ENCODE results near the gene PRKCH. TPM values are rescaled to one million over a fixed set of nuclear protein-coding genes. Genes with fewer than 3 reads are reported as not detected.

Gene PRKCH
- total RNA-seq, 1 experiment from 2014 or later, result 2.3 TPM

DNA sequence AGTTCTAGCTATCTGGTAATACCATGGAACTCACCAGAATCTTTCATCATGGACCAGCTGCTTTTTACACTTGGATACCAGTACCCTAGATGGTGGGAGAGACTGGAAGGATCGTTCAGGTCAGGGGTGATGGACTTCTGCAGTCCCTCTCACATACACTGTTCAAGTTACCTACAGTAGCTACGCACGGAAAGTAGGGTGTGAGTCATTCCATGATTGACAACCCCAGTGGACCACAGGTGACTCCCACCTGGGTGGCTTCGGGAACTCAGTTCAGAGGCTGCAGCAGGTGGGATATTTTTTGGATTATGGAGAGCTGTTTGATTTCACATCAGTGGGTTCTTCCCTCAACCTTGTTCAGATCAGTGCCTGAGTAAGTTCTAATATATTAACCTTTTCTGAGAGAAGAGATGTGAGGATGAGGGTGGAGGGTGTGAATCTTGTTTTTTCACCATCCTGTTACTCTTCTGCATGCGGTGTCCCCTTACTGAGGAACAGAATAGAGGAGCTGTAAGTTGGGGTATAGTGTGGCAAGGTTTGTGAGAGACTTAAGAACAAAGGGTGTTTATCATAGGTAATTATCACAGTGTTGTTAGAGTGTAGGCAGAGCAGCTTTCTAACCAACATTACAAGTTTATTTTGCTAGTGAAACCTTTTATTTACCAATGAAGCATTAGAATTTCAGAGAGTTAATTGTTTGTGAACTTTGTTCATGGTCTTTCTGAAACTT lies 39.6 kb downstream of the PRKCH start:
- no peak for DNase-seq (ENCODE audit: extremely low read depth, low read depth)

DNA sequence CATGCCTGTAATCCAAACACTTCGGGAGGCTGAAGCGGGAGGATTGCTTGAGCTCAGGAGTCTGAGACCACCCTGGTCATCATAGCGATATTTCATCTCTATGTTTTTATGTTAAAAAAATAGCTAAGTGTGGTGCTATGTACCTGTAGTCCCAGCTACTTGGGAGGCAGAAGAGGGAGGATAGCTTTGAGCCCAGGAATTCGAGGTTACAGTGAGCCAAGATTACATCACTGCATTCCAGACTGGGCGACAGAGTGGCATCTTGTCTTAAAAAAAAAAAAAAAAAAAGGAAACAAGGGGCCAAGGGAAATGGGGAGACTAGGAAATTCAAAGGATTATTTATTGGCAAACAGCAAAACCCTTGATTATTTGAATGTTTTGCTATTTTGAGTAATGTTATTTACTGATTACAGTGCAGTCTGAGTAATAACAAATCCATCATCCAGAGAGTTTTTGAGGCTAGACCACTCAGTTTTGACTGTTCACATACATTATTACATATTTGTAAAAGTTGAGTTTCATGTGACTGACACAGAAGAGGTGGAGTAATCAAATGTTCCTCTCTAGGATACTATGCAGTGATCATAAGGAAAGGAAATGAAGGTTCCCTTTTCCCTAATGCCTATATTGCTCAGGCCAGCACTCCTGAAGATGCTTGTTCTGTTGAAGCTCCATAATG lies 40.8 kb downstream of the PRKCH start:
- DNase-seq (ENCODE audit: extremely low read depth, low read depth), result no peak

DNA sequence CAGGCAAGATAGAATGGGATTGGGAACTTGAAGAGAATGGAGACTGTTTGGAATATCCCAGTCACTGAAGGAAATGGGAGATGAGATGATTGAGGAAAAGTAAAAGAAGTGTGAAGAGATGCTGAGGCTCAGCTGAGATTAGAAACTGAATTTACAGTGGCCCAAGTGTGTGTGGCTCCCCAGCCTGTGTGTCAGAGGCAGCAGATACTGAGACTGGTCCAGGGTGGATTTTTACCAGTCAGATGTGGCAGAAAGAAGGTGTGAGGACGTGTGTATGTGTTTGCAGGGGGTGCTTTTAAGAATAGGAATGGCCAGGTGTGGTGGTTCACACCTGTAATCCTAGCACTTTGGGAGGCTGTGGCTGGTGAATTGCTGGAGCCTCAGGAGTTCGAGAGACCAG lies 42.9 kb downstream of the PRKCH start:
- no peak for DNase-seq (ENCODE audit: extremely low read depth, low read depth)

DNA sequence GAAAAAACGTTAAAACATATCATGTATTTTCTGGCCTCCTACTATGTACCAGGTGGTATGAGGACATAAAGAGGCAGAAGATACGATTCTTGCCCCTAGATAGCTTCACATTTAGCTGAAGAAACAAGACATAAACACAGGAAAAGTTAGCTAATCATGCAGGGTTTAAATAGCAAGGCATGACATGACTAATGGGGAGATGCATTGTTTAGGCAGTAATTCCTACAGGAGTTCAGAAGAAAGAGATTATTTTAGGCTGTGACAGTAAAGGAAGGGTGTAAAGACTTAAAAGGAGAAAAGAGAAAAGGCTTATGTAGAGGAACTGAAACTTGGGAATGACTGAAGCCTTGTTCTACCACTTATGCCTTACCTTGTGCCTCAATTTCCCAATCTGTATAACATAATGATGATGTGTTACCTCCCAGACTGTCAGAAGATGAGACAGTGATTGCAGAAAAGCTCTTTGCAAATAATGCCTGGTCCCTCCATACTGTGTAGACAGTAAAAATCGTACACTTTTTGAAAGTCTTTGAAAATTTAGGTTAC lies 44.4 kb downstream of the PRKCH start:
- no peak for DNase-seq (ENCODE audit: extremely low read depth, low read depth)

DNA sequence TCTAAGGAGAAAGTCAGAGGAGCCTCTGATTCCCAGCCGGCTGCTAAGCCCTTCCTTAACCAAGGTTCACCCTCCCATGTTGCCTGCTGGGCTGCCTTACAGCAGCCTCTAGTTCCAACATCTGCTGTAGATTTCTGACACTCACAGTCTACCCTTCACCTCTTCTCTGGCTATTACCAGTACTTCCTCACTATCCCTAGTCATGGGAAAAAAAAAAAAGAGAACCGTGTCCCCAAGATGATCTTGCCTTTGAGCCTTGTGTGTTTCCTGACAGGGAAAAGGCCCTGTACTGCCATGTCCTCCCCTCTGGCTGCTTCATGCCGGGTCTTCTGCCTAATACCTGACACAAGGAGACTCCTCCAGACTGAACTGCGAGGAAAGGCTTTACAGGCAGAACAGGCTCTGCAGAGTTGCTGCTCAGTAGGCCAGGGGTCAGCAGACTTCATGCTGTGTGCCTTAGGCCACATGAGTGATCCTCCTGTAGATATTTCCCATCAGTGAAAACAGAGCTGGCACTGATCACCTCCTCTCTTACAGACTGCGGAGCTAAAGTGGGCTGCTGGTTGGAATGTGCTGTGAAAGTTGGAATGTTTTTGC lies 46.8 kb downstream of the PRKCH start:
- no peak for DNase-seq (ENCODE audit: extremely low read depth, low read depth)

DNA sequence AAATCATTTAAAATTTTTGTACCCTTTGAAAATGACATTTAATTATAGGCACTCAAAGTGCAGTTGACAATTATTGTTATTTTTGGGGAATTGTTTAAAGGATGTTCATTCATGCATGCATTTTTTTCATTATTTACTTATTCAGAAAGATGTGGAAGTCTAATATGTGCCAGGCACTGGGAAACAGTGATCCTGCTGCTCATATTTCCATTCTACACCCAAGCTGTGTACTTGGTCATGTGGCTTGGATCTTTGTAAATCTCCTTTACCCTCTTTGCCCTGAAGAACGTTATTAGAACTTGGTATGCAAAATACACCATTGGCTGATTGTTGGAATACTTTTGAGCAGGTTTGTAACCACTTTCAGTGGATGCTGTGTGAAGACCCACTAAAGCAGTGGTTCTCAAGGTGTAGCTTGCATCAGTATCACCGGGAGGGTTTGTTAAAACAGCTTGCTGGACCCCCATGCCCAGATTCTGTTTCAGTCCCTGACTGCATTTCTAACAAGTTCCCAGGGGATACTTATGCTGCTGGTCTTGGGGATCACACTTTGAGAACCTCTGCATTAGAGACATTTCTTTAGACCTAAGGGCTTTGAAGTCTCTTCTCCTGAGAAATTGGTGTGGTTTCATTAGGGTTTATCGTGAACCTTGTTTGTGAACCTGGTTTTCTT lies 47.5 kb downstream of the PRKCH start:
- no peak for DNase-seq (ENCODE audit: extremely low read depth, low read depth)

DNA sequence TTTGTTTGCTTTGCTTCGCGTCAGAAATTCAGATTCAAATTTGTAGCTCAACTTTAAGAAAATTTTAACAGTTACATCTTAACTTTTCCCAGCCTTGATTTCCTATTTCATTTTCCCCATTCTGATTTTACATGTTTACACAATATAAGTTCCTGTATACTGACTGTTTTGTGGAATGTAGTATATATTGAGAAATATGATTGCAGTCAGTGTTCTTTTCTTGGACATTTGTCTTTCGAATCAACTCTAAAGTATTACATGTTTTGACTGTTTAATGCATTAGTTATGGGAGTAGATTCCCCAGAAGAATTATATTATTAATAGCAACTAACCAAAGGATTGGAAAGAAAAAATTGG lies 48.1 kb downstream of the PRKCH start:
- no peak for DNase-seq (ENCODE audit: extremely low read depth, low read depth)

DNA sequence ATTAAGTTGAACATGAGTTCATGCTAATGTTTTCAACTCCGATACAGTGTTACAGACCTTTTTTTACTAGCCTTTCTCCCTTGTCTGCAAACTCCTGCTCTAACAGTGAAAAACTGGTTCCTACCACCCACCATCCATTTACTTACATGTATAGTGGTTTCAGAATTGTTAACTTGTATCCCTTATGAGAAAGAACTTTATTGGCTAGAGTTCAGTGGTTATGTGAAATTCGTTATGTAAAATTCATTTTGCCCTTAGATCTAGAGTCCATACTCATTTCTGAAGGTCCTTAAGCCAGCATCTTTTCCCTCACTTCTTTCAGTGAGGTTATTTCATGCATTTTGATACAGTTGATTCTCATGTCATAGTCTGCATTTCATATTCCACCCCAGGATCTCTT lies 51.0 kb downstream of the PRKCH start:
- no peak for DNase-seq (ENCODE audit: extremely low read depth, low read depth)

DNA sequence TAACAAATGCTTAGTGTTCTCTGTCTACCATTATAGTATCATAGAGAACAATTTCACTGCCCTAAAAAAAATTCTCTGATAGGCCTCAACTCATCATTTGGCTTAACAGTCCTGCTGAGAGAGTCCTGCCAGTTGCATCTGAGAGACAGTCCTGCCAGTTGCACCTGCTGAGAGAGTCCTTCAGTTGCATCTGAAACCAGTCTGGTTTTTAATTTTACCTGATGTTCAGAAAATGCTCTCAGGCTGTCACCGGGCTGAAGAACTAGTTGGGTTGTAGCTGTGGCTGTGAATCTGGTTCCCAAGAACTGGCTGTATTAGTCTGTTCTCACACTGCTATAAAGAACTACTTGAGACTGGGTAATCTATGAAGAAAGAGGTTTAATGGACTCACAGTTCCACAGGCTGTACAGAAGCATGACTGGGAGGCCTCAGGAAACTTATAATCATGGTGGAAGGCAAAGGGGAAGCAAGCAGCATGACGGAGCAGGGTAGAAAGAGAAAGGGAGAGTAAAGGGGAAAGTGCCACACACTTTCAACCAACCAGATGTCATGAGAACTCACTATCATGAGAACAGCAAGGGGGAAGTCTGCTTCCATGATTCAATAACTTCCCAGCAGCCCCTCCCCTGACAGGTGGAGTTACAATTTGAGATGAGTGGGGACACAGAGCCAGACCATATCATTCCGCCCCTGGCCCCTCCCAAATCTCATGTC lies 51.6 kb downstream of the PRKCH start:
- no peak for DNase-seq (ENCODE audit: extremely low read depth, low read depth)

DNA sequence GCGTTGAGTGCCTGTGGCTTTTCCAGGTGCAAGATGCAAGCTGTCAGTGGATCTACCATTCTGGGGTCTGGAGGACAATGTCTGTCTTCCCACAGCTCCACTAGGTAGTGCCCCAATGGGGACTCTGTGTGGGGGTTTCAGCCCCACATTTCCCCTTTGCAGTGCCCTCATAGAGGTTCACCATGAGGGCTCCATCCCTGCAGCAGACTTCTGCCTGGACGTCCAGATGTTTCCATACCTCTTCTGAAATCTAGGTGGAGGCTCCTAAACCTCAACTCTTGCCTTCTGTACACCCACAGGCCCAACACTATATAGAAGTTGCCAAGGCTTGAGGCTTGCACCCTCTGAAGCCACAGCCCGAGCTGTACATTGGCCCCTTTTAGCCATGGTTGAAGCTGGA lies 52.9 kb downstream of the PRKCH start:
- DNase-seq (ENCODE audit: extremely low read depth, low read depth), result no peak

DNA sequence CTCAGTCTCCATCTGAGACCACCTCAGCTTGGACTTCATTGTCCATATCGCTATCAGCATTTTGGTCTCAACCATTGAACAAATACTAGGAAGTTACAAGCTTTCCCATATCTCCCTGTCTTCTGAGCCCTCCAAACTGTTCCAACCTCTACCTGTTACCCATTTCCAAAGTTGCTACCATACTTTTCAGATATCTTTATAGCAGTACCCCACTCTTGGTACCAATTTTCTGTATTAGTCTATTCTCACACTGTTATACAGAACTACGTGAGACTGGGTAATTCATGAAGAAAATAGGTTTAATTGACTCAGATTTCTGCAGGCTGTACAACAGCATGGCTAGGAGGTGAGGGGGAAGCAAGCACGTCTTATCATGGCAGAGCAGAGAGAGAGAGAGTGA lies 53.8 kb downstream of the PRKCH start:
- DNase-seq (ENCODE audit: extremely low read depth, low read depth), result no peak

DNA sequence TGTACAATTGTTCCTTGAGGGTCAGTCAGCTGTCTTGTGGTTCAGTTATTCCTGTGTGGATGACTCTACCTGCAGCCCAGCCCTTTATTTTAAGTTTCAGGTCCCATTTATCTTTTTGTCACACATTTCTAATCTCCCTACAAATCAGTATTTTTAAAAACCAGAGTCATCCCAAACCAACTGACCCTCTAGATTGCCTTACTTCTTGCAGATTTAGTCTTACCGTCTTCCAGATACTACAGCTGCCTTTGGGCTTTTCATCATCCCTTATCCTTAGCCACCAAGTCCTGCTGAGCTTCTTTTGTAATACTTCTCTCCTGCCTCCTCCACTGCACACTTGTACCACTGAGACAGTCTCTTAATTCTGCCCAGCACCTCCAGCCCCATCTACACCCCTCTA lies 54.9 kb downstream of the PRKCH start:
- DNase-seq (ENCODE audit: extremely low read depth, low read depth), result no peak

DNA sequence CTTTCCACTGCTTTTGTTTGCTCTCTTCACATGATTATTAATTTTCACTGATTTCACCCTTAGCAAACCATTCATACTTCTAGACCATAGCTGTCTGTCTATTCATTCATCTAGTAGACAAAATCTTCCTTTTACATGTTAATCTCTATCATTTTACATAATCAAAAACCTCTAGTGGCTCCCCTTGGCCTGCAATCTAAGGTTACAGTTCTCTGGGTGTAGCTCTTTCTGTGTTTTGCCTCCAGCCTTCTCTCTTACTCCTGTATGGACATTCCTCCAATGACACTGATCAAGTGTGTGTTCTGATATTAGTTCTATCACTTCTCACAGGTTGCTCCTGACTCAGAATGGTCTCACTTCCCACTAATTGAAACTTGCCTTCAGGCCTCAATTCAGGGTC lies 56.4 kb downstream of the PRKCH start:
- no peak for DNase-seq (ENCODE audit: extremely low read depth, low read depth)

DNA sequence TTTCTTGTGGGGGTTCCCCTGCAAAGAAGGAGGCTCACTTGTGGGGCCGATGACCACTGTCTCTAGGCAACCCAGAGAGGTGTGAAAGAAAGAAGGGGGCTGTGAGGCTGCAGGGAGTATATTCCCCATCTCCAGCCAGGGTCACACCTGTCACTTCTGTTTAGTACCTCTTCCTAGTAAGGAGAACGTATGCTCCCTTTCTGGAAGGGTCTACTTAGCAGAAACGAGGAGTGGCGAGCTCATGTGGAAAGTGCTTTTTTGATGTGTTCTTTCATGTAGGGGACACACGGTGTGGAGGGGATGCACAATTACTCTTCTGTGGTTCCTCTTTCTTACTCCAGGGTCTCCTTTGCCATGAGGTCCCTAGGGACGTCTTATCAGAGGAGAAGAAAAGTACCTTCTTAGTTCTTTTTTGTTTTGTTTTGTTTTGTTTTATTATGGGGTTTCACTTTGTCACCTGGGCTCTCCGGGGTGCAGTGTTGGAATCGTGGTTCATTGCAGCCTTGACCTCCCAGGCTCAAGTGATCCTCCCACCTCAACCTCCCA lies 58.3 kb downstream of the PRKCH start:
- no peak for DNase-seq (ENCODE audit: extremely low read depth, low read depth)

DNA sequence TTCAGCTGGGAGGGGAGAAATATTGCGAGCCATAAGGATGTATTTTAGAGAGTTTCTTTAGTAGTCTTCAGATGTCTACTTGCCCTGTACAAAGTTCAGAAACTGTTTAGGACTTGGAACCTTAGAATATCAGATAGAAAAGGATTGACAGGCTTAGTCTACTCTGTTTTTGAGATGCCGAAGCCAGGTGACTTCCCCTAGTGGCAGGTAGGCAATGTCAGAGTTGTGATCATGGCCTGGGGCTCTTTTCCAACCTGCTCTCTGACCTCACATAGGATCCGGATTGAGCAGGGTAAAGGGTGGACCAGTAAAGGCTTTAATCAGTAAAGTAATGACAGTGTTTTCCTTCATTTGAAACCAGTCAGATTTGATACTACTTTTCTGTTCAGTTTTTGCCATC lies 59.6 kb downstream of the PRKCH start:
- no peak for DNase-seq (ENCODE audit: extremely low read depth, low read depth)

DNA sequence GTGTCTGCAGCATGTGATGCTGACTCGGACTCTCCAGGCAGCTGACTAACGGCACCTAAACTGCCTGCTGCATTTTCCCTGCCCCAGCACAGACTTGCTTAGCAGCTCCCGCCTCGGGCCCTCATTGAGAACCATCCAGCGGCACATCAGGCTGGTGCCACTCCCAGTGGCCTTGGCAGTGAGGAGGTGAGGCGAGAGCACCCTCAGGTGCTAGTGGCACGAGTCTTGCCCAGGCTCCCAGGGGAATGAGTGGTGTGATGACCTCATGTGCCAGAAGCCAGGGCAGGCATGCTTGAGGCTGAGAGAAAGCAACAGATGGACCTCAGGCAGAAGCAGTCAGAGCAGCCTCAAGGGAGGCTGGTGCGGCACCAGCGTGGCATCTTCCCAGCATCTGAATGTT lies 60.2 kb downstream of the PRKCH start:
- DNase-seq (ENCODE audit: extremely low read depth, low read depth), result no peak

DNA sequence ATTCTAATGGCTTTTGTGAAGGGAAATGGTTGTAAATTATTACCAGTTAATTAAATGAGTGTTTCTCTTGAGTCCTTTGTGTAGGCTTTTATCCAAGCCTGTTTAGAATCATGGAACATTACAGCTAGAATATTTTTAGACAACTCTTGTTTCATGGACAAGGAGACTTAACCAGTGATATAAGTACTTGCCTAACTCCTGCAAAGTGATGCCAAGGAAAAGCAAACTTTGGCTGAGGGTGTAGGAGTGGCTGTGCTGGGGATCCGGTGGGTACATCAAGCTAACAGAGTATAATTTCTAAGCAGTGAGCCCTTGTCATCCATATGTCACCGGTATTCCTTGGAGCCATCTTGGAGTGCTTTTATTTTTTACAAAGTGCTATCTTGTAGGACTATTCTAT lies 61.5 kb downstream of the PRKCH start:
- DNase-seq (ENCODE audit: extremely low read depth, low read depth), result no peak

DNA sequence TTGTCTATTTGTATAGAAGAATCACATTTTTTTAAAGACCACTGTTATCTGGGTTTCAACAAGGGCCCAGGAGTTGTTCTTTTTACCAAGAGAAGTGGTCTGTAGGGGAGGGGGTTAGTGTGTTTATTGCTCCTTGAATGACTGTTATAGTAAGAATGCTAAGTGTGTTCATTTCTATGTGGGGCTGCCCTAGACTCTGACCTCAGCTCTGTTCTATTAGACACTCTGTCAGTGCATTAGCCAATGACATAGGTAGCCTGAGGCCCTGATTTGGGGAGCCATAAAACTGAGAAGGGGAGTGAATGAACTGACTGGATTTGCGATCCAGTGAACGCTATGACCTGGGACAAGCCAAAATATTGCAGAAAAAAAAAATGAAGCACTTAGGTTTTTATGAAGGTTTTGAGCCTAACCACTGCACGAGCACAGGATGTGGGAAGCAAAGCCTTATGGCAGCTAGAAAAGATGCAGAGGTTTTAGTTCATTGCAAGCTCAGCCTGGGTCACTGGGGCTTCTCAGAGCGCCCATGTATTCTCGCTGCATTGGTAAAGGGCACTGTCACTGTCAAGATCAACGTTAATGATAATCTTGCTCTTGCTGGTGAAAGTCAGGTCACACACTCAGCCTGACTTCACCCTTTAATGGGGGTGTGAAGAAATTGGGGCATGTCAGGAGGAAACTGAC lies 63.8 kb downstream of the PRKCH start:
- DNase-seq (ENCODE audit: extremely low read depth, low read depth), result no peak

DNA sequence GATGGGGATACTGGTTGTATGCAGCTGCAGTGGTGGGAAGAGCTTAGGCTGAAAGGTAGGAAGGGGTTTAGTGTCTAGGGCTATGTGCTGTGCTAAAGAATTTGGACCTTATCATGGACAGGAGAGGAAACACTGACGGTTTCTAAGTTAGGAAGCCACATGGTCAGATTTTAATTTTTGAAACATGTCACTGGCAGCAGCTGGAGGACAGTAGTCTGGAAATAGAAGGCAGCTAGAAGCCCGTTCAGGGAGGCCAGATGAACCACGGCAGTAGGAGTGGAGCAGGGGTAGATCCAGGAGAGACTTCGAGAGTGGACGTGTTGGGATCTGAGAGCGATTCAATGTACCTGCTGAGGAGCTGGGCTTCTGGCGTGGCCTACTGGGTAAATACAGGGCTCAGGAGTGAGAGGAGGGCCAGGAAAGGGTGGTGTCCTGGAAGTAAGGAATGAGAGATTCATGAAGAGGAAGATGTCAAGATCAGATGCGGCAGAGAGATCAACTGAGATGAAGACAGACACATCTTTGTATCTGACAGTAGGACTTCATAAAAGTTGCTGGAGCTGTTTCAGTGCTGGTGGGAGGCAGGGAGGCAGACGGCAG lies 64.9 kb downstream of the PRKCH start:
- DNase-seq (ENCODE audit: extremely low read depth, low read depth), result no peak

DNA sequence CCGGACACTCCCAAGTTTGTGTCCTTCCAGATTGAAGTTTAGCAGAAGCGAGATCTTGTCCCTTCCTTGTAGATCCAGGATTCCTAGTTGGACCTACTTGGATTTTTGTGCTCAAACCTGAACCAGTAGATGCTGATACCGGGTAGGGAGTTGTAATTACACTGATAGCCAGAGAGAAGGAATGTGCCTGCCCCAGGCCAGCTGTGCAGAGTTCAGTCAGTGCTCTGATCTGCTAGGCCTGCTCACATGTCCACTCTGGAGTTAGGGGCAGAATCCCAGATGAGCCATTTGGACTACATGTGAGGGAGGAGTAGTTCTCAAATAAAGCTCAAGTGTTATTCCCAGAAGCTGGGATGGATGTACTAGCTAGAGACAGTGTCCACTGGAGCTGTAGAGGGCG lies 65.7 kb downstream of the PRKCH start:
- DNase-seq (ENCODE audit: extremely low read depth, low read depth), result no peak
